NCI-H128 (cell line): Measurements from ENCODE around the gene ADM5.
A peak's percentile ranks its signal among the peaks of the same experiment; 100 is the strongest.

Experiments
- DNase-seq: peaks from one replicate; lab custom pipeline; 2025; ENCODE audit not compliant: unreplicated experiment; lab: John Stamatoyannopoulos, UW

ADM5 gene

GRCh38 chr19:49658139-49658517 lies 31.3 kb upstream of the ADM5 start:
- DNase-seq = no peak

GRCh38 chr19:49658566-49659442 lies 30.6 kb upstream of the ADM5 start:
- DNase-seq = no peak

GRCh38 chr19:49660338-49660961 lies 28.9 kb upstream of the ADM5 start:
- DNase-seq = no peak

GRCh38 chr19:49662011-49662410 lies 27.4 kb upstream of the ADM5 start:
- no peak for DNase-seq

GRCh38 chr19:49663224-49663623 lies 26.2 kb upstream of the ADM5 start:
- DNase-seq = no peak

GRCh38 chr19:49664171-49665035 lies 25.0 kb upstream of the ADM5 start:
- peak; percentile 47 for DNase-seq

GRCh38 chr19:49665036-49665350 lies 24.4 kb upstream of the ADM5 start:
- DNase-seq = no peak

GRCh38 chr19:49665351-49666119 lies 23.9 kb upstream of the ADM5 start, which contains the start of the genes BCL2L12 and IRF3:
Gene BCL2L12 (plus strand): TSS chr19:49665933. CDS start chr19:49666693, 760 bp downstream.
Gene IRF3 (minus strand): TSS chr19:49665857. CDS start chr19:49664838, 1,019 bp downstream.
- DNase-seq = peak; percentile 85

- no peak for DNase-seq
Observed at GRCh38 chr19:49666120-49666444, 23.3 kb upstream of the ADM5 start.

GRCh38 chr19:49667473-49667872 lies 21.9 kb upstream of the ADM5 start:
- no peak for DNase-seq

- no peak for DNase-seq
Observed at GRCh38 chr19:49669516-49669915, 19.9 kb upstream of the ADM5 start.

- peak; percentile 78 for DNase-seq
Observed at GRCh38 chr19:49672131-49672919, 17.1 kb upstream of the ADM5 start.

- peak; percentile 72 for DNase-seq
Observed at GRCh38 chr19:49676136-49676783, 13.1 kb upstream of the ADM5 start.

GRCh38 chr19:49676784-49677230 lies 12.6 kb upstream of the ADM5 start:
- peak; percentile 100 for DNase-seq

- DNase-seq = no peak
Observed at GRCh38 chr19:49677231-49677900, 12.0 kb upstream of the ADM5 start, which contains the start of gene PRMT1. Gene PRMT1 (plus strand): TSS chr19:49677271. CDS start chr19:49677281, 10 bp downstream.

GRCh38 chr19:49677901-49678674 lies 11.3 kb upstream of the ADM5 start:
- DNase-seq = peak; percentile 67

GRCh38 chr19:49678985-49679770 lies 10.2 kb upstream of the ADM5 start:
- DNase-seq = no peak
